ENCODE measurements around the gene MED26.

MED26 gene

GRCh38 chr19:16591803-16592556, 36.0 kb downstream of the MED26 start:
- in situ Hi-C loops (cut with MboI; ENCODE audit: low sequenced_read_pairs) = no loop called here

- in situ Hi-C loops (cut with MboI; ENCODE audit: low sequenced_read_pairs) = no loop called here
These were observed 36.9 kb downstream of the MED26 start for GRCh38 chr19:16590876-16591802.

GRCh38 chr19:16589917-16590316, 38.1 kb downstream of the MED26 start:
- in situ Hi-C loops (cut with MboI; ENCODE audit: low sequenced_read_pairs) = no loop called here

GRCh38 chr19:16588824-16589577, 39.0 kb downstream of the MED26 start:
- in situ Hi-C loops (cut with MboI; ENCODE audit: low sequenced_read_pairs) = no loop called here

GRCh38 chr19:16587833-16588823, 39.9 kb downstream of the MED26 start:
- in situ Hi-C loops (cut with MboI; ENCODE audit: low sequenced_read_pairs) = no loop called here

DNA sequence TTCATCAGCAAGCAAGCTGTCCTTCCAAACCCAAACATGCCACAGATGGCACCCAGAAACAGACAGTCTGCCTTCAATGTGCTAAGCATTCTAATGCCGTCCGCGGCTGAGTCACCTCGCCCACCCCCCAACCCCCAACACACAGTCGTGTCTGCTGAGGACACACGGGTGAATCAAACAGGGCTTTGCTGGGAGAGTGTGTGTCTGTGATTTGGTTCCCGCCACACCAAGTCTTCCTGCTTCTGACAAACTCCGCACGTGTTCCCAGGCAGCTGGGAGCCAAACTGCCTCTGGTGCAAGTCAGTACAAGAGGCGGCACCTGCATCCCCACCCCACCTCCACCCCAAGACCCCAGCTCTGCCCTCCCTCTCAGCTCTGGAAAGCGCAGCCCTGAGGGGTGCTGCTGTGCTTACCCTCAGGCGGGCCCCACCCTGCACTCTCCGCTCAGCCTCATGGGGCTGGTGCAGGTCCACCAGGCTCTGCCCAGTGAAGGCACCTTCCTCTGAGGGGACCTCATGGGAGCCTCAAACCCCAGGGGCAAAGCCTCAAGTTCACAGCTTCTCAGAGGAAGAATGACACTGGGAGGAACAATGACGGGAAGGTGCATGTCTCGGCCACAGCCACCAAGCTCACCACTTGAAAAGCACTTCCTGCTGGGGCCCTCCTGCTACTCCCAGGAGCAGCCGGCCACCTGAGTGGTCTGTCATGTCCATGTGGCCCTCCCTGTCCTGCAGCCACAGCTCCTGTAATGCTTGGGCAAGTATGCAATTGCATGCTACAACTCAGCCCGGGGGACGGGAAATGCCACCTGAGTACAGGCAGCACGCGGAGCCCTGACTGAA, 40.8 kb downstream of the MED26 start:
- in situ Hi-C loops (cut with MboI; ENCODE audit: low sequenced_read_pairs) = no loop called here

GRCh38 chr19:16586477-16586871, 41.5 kb downstream of the MED26 start:
- in situ Hi-C loops (cut with MboI; ENCODE audit: low sequenced_read_pairs) = no loop called here

GRCh38 chr19:16585808-16586476, 42.1 kb downstream of the MED26 start:
- in situ Hi-C loops (cut with MboI; ENCODE audit: low sequenced_read_pairs) = no loop called here

GRCh38 chr19:16585094-16585801, 42.8 kb downstream of the MED26 start:
- in situ Hi-C loops (cut with MboI; ENCODE audit: low sequenced_read_pairs) = no loop called here

DNA sequence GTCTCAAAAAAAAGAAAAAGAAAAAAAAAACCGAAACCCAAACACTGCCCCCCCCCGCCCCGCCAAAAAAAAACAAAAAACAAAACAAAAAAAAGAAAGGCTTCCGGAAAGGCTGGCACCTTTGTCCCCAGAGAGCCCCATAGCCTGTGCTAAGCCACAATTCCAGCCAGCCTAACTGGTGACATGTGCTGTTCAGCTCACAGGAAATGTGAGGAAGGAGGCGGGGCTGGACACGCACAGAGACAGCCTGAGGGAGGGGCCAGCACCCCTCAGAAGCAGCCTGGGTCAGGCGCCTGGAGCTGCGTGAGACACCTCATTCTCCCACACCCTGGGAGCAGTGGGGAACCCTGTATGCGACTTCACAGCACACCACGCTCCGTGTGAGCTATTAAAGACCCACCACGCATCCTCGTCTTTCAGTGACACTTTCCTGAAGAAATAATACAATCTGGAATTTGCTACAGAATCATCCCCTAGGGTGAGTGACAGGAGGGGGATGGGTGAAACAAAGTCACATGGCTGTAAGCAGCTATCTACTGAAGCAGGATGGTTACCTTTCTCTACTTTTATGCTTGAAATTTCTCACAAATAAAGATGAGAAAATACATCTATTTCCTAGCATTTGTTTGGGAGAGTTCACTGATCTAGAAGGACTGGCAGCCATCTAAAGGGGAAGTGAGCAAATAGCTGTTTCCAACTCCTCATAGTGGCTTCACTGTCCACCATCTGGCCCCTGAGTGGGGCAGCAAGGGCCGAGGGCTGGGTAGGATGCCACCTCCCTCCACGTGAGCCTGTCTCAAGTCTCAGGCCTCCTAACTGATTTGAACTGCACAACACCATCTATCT, 43.5 kb downstream of the MED26 start:
- in situ Hi-C loops (cut with MboI; ENCODE audit: low sequenced_read_pairs) = no loop called here

GRCh38 chr19:16582486-16583261, 45.3 kb downstream of the MED26 start:
- in situ Hi-C loops (cut with MboI; ENCODE audit: low sequenced_read_pairs) = no loop called here

DNA sequence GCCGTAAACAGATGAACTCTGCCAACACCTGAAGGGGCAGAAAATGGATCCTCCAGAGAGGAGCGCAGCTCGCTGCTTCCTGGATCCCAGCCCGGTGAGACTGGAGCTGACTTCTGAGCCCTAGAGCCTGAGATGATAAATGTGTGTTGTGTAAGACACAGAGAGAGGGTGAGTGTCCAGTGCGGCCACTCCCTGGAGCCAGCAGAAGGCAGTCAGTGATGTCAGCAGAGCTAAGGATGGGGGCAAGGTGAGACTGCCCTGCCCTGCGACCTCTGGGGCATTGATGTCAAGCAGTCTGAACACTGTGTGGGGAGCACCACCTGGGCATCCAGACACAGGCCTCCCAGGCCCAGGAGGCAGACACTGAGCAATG, 46.0 kb downstream of the MED26 start:
- in situ Hi-C loops (cut with MboI; ENCODE audit: low sequenced_read_pairs) = no loop called here

DNA sequence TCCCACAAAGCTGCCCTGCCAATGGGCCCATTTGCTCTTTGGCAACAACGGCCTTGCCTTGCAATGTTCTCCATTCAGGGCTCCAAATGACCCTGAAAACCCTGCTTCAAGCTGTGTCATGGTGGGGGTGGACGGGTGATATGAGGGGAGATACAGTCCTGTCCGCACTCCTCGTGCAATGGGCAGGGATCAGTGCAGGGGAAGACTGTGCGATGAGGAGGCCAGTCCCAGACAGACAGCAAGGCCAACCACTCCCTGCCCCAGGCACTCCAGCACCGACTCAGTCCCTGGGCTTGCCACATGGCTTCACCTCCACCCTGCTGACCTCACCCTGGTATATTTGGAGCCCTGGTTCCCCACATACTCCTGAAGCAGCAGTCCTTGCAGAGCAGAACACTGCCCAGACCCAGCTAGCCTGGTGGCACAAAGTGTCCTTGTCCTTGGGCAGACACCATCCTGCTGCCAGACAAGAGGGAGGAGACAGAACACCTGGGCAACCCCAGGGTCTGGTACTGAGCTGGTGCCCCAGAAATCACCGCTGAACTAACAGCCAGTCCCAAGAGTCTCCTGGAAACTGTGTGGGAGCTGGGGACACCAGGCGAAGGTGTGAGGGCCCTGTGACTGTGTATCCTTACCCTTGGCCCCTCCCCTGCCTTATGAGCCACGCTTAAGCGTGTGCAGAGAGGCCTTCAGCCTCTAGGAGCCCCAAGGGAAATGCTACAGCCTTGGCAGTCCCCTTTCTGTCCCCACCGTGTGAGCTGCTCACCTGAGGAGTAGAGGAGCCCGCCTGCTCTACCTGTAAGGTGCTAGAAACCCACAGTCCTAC, 46.6 kb downstream of the MED26 start:
- in situ Hi-C loops (cut with MboI; ENCODE audit: low sequenced_read_pairs) = no loop called here

GRCh38 chr19:16579381-16579780, 48.6 kb downstream of the MED26 start:
- in situ Hi-C loops (cut with MboI; ENCODE audit: low sequenced_read_pairs) = no loop called here

- in situ Hi-C loops (cut with MboI; ENCODE audit: low sequenced_read_pairs) = no loop called here
These were observed 50.4 kb downstream of the MED26 start for GRCh38 chr19:16577531-16577985.
